HepG2 (cell line): Measurements from ENCODE around the gene DVL3. TPM values are rescaled to one million over a fixed set of nuclear protein-coding genes. Genes with fewer than 3 reads are reported as not detected.

Experiments
- CBX1 ChIP-seq: IDR thresholded peaks from one replicate; pipeline ENCODE4 v1.6.1; 2016; ENCODE audit warnings: antibody characterized with exemption, low read depth
- EED ChIP-seq: sonication (generic); formaldehyde crosslinking; IDR thresholded peaks from 2 replicates; pipeline ENCODE4 v1.5.0; 2020; ENCODE audit warnings: mild to moderate bottlenecking, missing genetic modification reagents
- FOXP1 ChIP-seq, 2 experiments: fragments of 450-650 bp in 1 of 2; IDR thresholded peaks; 2 replicates each; pipeline ENCODE4 v1.6.1; 2017 to 2018; ENCODE audit warnings: antibody characterized with exemption in 1 of 2
- HCFC1 ChIP-seq: fragments of 150-350 bp; IDR thresholded peaks from 2 replicates; pipeline ENCODE4 v1.6.1; 2014; ENCODE audit warnings: low read depth, low read length
- HNRNPH1 ChIP-seq: fragments of 200-400 bp; formaldehyde crosslinking; optimal IDR thresholded peaks from 2 replicates; pipeline ENCODE3; 2017; ENCODE audit warnings: mild to moderate bottlenecking, low read depth, low read length
- IKZF4 ChIP-seq: sonication (generic); formaldehyde crosslinking; IDR thresholded peaks from 2 replicates; pipeline ENCODE4 v1.5.1; 2020; ENCODE audit warnings: borderline replicate concordance, mild to moderate bottlenecking, low read depth, missing genetic modification reagents; ENCODE audit errors: not compliant biosample characterization
- MXD4 ChIP-seq: IDR thresholded peaks from 2 replicates; pipeline ENCODE4 v1.6.1; 2016; ENCODE audit warnings: mild to moderate bottlenecking, missing biosample characterization, missing genetic modification reagents
- NCOA5 ChIP-seq: sonication (generic); formaldehyde crosslinking; IDR thresholded peaks from 2 replicates; pipeline ENCODE4 v1.4.0; 2020; ENCODE audit warnings: missing genetic modification reagents
- PRPF4 ChIP-seq: fragments of 200-400 bp; formaldehyde crosslinking; IDR thresholded peaks from 2 replicates; pipeline ENCODE4 v1.6.1; 2016; ENCODE audit warnings: low read length, low read depth; ENCODE audit not compliant: poor library complexity, severe bottlenecking
- RFXANK ChIP-seq: IDR thresholded peaks from 2 replicates; pipeline ENCODE4 v1.6.1; 2016
- SRSF1 ChIP-seq: fragments of 200-400 bp; formaldehyde crosslinking; optimal IDR thresholded peaks from 2 replicates; pipeline ENCODE3; 2017; ENCODE audit warnings: mild to moderate bottlenecking, low read depth, low read length, moderate library complexity
- TBX2 ChIP-seq: sonication (generic); formaldehyde crosslinking; IDR thresholded peaks from 2 replicates; pipeline ENCODE4 v1.5.0; 2020; ENCODE audit warnings: missing genetic modification reagents, mild to moderate bottlenecking, borderline replicate concordance
- ZBTB20 ChIP-seq: sonication (generic); formaldehyde crosslinking; IDR thresholded peaks from 2 replicates; pipeline ENCODE4 v1.8.1; 2023; ENCODE audit warnings: missing genetic modification reagents, low read depth, mild to moderate bottlenecking, borderline replicate concordance
- ZFP36L1 ChIP-seq: sonication (generic); formaldehyde crosslinking; IDR thresholded peaks from 2 replicates; pipeline ENCODE4 v1.8.0; 2022; ENCODE audit warnings: mild to moderate bottlenecking, missing genetic modification reagents, moderate library complexity
- ZFP90 ChIP-seq: sonication (generic); formaldehyde crosslinking; IDR thresholded peaks from 2 replicates; pipeline ENCODE4 v1.8.0; 2022; ENCODE audit warnings: missing genetic modification reagents, mild to moderate bottlenecking, inconsistent platforms, borderline replicate concordance
- ZFYVE20 ChIP-seq: sonication (generic); formaldehyde crosslinking; IDR thresholded peaks from 2 replicates; pipeline ENCODE4 v1.8.0; 2023; ENCODE audit warnings: low read depth, mild to moderate bottlenecking, moderate library complexity, missing genetic modification reagents, borderline replicate concordance
- ZNF615 ChIP-seq: sonication (generic); formaldehyde crosslinking; IDR thresholded peaks from 2 replicates; pipeline ENCODE4 v1.5.0; 2020; ENCODE audit warnings: mild to moderate bottlenecking, missing genetic modification reagents, borderline replicate concordance
- ZNF782 ChIP-seq: sonication (generic); formaldehyde crosslinking; IDR thresholded peaks from 2 replicates; pipeline ENCODE4 v1.4.0; 2020; ENCODE audit warnings: missing genetic modification reagents, mild to moderate bottlenecking, borderline replicate concordance
- ZNF790 ChIP-seq: sonication (generic); formaldehyde crosslinking; IDR thresholded peaks from 2 replicates; pipeline ENCODE4 v1.8.0; 2022; ENCODE audit warnings: missing genetic modification reagents, mild to moderate bottlenecking, borderline replicate concordance
- polyA plus RNA-seq, 8 experiments: library from polyadenylated mRNA; depleted of rRNA in 3 of 8; stranded (reverse) in 7 of 8; unstranded in 1 of 8; fragments of >200 nt; fragmentation: Illumina TruSeq in 4 of 8; extraction: Trizol in 4 of 8; gene quantifications; 2 replicates each; pipeline versions ENCODE4 v1.2.1 to v1.2.3, GENCODE V29; 2011 to 2016; ENCODE audit warnings: low read depth in 4 of 8, missing spikeins in 1 of 8, mixed read lengths in 1 of 8; ENCODE audit not compliant: insufficient read depth in 1 of 8
- total RNA-seq, 5 experiments: library from RNA; depleted of rRNA; stranded (reverse); fragments of >200 nt; fragmentation: Illumina TruSeq; extraction: Trizol; gene quantifications; 2 replicates each; pipeline ENCODE4 v1.2.3, GENCODE V29; 2016; ENCODE audit warnings: low read depth in 1 of 5
- TF ChIP-seq, protein P1 (sequence below): sonication (generic); formaldehyde crosslinking; IDR thresholded peaks from 2 replicates; pipeline ENCODE4 v1.8.0; 2022; ENCODE audit warnings: mild to moderate bottlenecking, missing genetic modification reagents, moderate library complexity
- TF ChIP-seq, protein P2 (sequence below), 2 experiments: sonication (generic) in 1 of 2; formaldehyde crosslinking in 1 of 2; IDR thresholded peaks; 2 replicates each; pipeline versions ENCODE4 v1.4.0 to v1.6.1; 2018 to 2020; ENCODE audit warnings: missing genetic modification reagents in 2 of 2, borderline replicate concordance in 1 of 2, low read depth in 1 of 2, mild to moderate bottlenecking in 1 of 2, missing biosample characterization in 1 of 2
- TF ChIP-seq, protein P3 (sequence below): sonication (generic); formaldehyde crosslinking; IDR thresholded peaks from 2 replicates; pipeline ENCODE4 v1.5.1; 2020; ENCODE audit warnings: missing genetic modification reagents, mild to moderate bottlenecking, borderline replicate concordance
- TF ChIP-seq, protein P4 (sequence below): sonication (generic); formaldehyde crosslinking; IDR thresholded peaks from 2 replicates; pipeline ENCODE4 v1.4.0; 2020; ENCODE audit warnings: missing genetic modification reagents, low read depth, mild to moderate bottlenecking, borderline replicate concordance

DVL3 gene
- total and polyA plus RNA-seq, 2 of the 13 experiments (the other 11 are each of a cell fraction or from before 2014, with no cell fraction given): 29.0 to 36.1 TPM

DNA sequence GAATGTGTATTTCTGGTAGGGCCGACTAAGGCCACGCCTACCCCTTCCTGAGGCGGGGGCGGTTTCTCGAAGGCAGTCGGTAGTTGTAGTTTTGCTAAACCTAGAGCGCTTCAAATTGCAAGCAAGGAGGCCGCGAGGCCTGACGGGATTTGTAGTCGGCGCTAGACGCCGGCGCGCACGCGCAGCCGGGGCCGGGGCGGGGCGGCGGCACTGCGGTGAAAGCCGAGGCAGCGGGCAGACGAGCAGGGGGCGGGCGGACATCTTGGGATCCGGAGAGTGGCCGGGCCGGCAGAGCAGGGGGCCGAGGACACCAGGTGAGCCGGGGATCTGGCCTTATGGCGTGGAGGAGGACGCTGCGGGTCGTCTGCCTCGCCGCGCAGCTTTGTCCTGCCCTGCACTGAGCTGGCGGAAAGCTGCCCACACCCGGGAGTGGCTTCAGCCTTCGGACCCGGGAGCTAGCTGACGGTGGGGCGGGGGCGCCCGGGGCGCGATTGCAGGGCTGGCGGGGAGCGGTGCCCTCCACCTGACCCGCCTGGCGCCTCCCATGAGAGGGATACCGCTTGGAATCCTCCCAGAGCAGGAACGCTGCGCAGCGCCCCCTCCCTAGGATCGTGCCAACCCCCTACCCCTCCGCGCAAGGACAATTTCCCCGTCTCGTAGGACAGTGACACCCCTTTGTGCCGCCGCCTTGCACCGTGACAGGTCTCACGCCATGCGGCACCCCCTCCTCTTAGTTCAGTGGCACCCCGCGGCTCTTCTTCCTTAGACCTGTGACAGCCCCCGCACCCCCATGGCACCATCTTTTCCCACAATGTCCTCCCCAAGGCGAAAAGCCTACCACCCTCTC is 19.7 kb downstream of the DVL3 start, which contains the start of gene AP2M1 (continued):
- TF ChIP-seq ZNF615 (CRISPR knock-in tag) (no peak), ZBTB20 (peak; percentile 60; the same call in 1 of the 2 replicates), HNRNPH1 (no peak), ZFP90 (no peak), ZNF790 (CRISPR knock-in tag) (no peak), TBX2 (CRISPR knock-in tag) (peak; percentile 85), EED (no peak; the same call in 1 of the 2 replicates), SRSF1 (no peak), IKZF4 (peak; percentile 35), PRPF4 (no peak), NCOA5 (CRISPR knock-in tag) (no peak), RFXANK (no peak), MXD4 (CRISPR knock-in tag) (peak; percentile 69; the same call in 1 of the 2 replicates), ZFYVE20 (no peak), CBX1 (peak; percentile 62), HCFC1 (peak; percentile 92), FOXP1 (IDR thresholded peaks at IDR 0.05) (no peak), FOXP1 (CRISPR knock-in tag; IDR thresholded peaks at IDR 0.05) (no peak), ZNF782 (CRISPR knock-in tag) (no peak), ZFP36L1 (CRISPR knock-in tag) (0 out of 2 replicates have a peak, but pooled peaks have one; percentile 49)
- TF ChIP-seq, protein P1, sequence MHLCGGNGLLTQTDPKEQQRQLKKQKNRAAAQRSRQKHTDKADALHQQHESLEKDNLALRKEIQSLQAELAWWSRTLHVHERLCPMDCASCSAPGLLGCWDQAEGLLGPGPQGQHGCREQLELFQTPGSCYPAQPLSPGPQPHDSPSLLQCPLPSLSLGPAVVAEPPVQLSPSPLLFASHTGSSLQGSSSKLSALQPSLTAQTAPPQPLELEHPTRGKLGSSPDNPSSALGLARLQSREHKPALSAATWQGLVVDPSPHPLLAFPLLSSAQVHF: no peak
- TF ChIP-seq, protein P2, sequence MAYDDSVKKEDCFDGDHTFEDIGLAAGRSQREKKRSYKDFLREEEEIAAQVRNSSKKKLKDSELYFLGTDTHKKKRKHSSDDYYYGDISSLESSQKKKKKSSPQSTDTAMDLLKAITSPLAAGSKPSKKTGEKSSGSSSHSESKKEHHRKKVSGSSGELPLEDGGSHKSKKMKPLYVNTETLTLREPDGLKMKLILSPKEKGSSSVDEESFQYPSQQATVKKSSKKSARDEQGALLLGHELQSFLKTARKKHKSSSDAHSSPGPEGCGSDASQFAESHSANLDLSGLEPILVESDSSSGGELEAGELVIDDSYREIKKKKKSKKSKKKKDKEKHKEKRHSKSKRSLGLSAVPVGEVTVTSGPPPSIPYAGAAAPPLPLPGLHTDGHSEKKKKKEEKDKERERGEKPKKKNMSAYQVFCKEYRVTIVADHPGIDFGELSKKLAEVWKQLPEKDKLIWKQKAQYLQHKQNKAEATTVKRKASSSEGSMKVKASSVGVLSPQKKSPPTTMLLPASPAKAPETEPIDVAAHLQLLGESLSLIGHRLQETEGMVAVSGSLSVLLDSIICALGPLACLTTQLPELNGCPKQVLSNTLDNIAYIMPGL (CRISPR knock-in tag; IDR thresholded peaks at IDR 0.05; ENCODE audit: borderline replicate concordance in 1 of 2, low read depth in 1 of 2): peak; percentile 56 to 77; a peak in 3 of 4 replicates
- TF ChIP-seq, protein P3, sequence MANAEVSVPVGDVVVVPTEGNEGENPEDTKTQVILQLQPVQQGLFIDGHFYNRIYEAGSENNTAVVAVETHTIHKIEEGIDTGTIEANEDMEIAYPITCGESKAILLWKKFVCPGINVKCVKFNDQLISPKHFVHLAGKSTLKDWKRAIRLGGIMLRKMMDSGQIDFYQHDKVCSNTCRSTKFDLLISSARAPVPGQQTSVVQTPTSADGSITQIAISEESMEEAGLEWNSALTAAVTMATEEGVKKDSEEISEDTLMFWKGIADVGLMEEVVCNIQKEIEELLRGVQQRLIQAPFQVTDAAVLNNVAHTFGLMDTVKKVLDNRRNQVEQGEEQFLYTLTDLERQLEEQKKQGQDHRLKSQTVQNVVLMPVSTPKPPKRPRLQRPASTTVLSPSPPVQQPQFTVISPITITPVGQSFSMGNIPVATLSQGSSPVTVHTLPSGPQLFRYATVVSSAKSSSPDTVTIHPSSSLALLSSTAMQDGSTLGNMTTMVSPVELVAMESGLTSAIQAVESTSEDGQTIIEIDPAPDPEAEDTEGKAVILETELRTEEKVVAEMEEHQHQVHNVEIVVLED (CRISPR knock-in tag): peak; percentile 83
- TF ChIP-seq, protein P4, sequence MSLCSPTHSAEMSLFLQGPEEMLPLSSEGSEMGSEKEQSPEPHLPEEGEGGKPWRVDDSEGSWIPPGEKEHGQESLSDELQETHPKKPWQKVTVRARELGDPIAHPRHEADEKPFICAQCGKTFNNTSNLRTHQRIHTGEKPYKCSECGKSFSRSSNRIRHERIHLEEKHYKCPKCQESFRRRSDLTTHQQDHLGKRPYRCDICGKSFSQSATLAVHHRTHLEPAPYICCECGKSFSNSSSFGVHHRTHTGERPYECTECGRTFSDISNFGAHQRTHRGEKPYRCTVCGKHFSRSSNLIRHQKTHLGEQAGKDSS: no peak
